ENCODE results near the gene KCNK15. TPM values are rescaled to one million over a fixed set of nuclear protein-coding genes. Genes with fewer than 3 reads are reported as not detected.

KCNK15 gene
- total and polyA plus RNA-seq, 9 of the 15 experiments (the other 6 are each of a cell fraction or from before 2014, with no cell fraction given): 0.03 to 0.30 (median 0.17) TPM; not detected in 5

- no peak overlapping the region for H2AFZ ChIP-seq (ENCODE audit: low read depth, low read length)
- DNase-seq (ENCODE audit: extremely low read depth in 1 of 4, low spot score in 3 of 4): no peak
- H3K79me2 ChIP-seq (ENCODE audit: control insufficient read depth, insufficient read depth, low read length): no peaks in the 10 kb centered on the region
- H3K27ac ChIP-seq (ENCODE audit: extremely low read depth, low read depth, low read length): no peak overlapping the region
- intact Hi-C loops (cut with micrococcal nuclease) (no loop called here), in situ Hi-C loops (cut with MboI) (no loop called here)
- POLR2A ChIA-PET: interaction anchor here (0.6 kb wide), 1 partner anchor 233 kb away, joined by 6 read pairs; no protein-coding TSS in a partner anchor
- FAIRE-seq: no peak
- CTCF ChIA-PET (ENCODE audit: low intra/inter-chr PET ratio): no interaction called here
- ATAC-seq: no peak
- H3K4me2 ChIP-seq (ENCODE audit: insufficient read depth, low read length): no peak overlapping the region
- no peaks in the 10 kb centered on the region for H3K36me3 ChIP-seq (ENCODE audit: control insufficient read depth, insufficient read depth, low read length)
- no TSS peak for BruUV-seq (replicated peaks)
- H3K9me3 ChIP-seq (replicated peaks; ENCODE audit: control insufficient read depth, insufficient read depth, low read depth, low read length): no peaks in the 10 kb centered on the region
- H3K9ac ChIP-seq (ENCODE audit: insufficient read depth in 1 of 2, low read depth in 2 of 2, low read length in 2 of 2): no peak overlapping the region
- H3K27me3 ChIP-seq (ENCODE audit: control insufficient read depth in 2 of 2, insufficient read depth in 2 of 2, low read length in 2 of 2): peaks cover 15 to 32% of the 10 kb centered on the region in 2 experiments; a peak in 4 of 5 replicates
- no peaks in the 10 kb centered on the region for H3K4me1 ChIP-seq (replicated peaks in 1 of 2; ENCODE audit: control insufficient read depth in 2 of 2, insufficient read depth in 2 of 2, low read length in 2 of 2)
- H3K4me3 ChIP-seq: no peak overlapping the region
- H4K20me1 ChIP-seq (replicated peaks; ENCODE audit: control insufficient read depth, insufficient read depth, low read length): no peaks in the 10 kb centered on the region; the same call in 1 of the 2 replicates
- WGBS (ENCODE audit: insufficient coverage, low coverage, missing lambda C conversion rate): 2% methylated on average over 7 of the region's 7 CpGs
- no peak for TF ChIP-seq MEF2D (tag; conservative IDR thresholded peaks at IDR 0.05; ENCODE audit: low read depth)
- no peak for TF ChIP-seq POLR2B (IDR thresholded peaks at IDR 0.05; ENCODE audit: low read depth, partially characterized antibody)
- TF ChIP-seq BCOR (IDR thresholded peaks at IDR 0.05): 0 out of 2 replicates have a peak, but pooled peaks have one; percentile 21
- no peak for TF ChIP-seq BRD4 (IDR thresholded peaks at IDR 0.05)
- peak; percentile 68 for TF ChIP-seq RBM25 (IDR thresholded peaks at IDR 0.05; ENCODE audit: low read depth, low read length, severe bottlenecking)
- no peak for TF ChIP-seq CBX3 (IDR thresholded peaks at IDR 0.05; ENCODE audit: borderline replicate concordance in 1 of 2, low read length in 2 of 2)
- H3K9me1 ChIP-seq (ENCODE audit: control insufficient read depth, insufficient read depth, low read length): no peaks in the 10 kb centered on the region
Observed at GRCh38 chr20:44787299-44787698, 41.6 kb downstream of the KCNK15 start.
